Gastroesophageal sphincter (tissue), 4 donors: ENCODE results near the gene SRPX2. TPM values are rescaled to one million over a fixed set of nuclear protein-coding genes. Genes with fewer than 3 reads are reported as not detected.
A peak's percentile ranks its signal among the peaks of the same experiment; 100 is the strongest.

Experiments used
- ATAC-seq: fragments of 150-250 bp; one replicate; pipeline ENCODE4 v1.9.1; 2016; ENCODE audit warnings: mild to moderate bottlenecking, moderate library complexity
- H3K27ac ChIP-seq, 4 donors: fragments of 200-600 bp; sonication (generic) in 3 of 4; 1 replicate in 3 of 4; 2 replicates in 1 of 4; pipeline ENCODE4 v1.5.1; 2016 to 2019
- H3K27me3 ChIP-seq: fragments of 200-600 bp; sonication (generic); one replicate; pipeline ENCODE4 v1.5.1; 2019
- H3K36me3 ChIP-seq, 2 donors: fragments of 200-600 bp; sonication (generic); one replicate each; pipeline ENCODE4 v1.5.1; 2019; ENCODE audit warnings: control low read depth in 1 of 2
- H3K4me1 ChIP-seq, 3 donors: fragments of 200-600 bp; sonication (generic); 1 replicate in 2 of 3; 2 replicates in 1 of 3; pipeline ENCODE4 v1.5.1; 2016 to 2019; ENCODE audit warnings: control low read depth in 2 of 3
- H3K4me3 ChIP-seq, 2 donors: fragments of 200-600 bp; sonication (generic); one replicate each; pipeline ENCODE4 v1.5.1; 2019; ENCODE audit warnings: mild to moderate bottlenecking in 1 of 2, moderate library complexity in 1 of 2
- H3K9me3 ChIP-seq, 3 donors: fragments of 200-600 bp; sonication (generic); one replicate each; pipeline ENCODE4 v1.5.1; 2017 to 2019; ENCODE audit warnings: control low read depth in 2 of 3
- EP300 ChIP-seq: sonication (generic); formaldehyde crosslinking; IDR thresholded peaks from one replicate; pipeline ENCODE4 v1.6.1; 2017; ENCODE audit warnings: antibody characterized with exemption, mild to moderate bottlenecking
- POLR2A ChIP-seq, 2 donors: fragments of 450-650 bp; IDR thresholded peaks; one replicate each; pipeline ENCODE4 v1.6.1; 2017; ENCODE audit warnings: antibody characterized with exemption in 2 of 2, mild to moderate bottlenecking in 2 of 2, moderate library complexity in 1 of 2
- POLR2AphosphoS5 ChIP-seq: sonication (generic); formaldehyde crosslinking; IDR thresholded peaks from one replicate; pipeline ENCODE4 v1.6.1; 2017; ENCODE audit warnings: antibody characterized with exemption
- whole genome bisulfite sequencing, 2 donors: methylation state at CpG; one replicate each; pipeline ENCODE4 v1.1.5; 2018; ENCODE audit warnings: low coverage in 1 of 2; 5-methylcytosine and 5-hydroxymethylcytosine counted together
- total RNA-seq, 4 donors: library from RNA; depleted of rRNA; stranded (reverse); fragments of >200 nt; gene quantifications; one replicate each; pipeline ENCODE4 v1.1.0, GENCODE V29; 2016
- TF ChIP-seq, protein P1 (sequence below), 4 experiments: fragments of 200-600 bp in 2 of 4; fragments of 450-650 bp in 2 of 4; sonication (generic) in 1 of 4; IDR thresholded peaks; one replicate each; pipeline ENCODE4 v1.5.1; 2017 to 2019; ENCODE audit warnings: antibody characterized with exemption in 4 of 4, mild to moderate bottlenecking in 2 of 4, moderate library complexity in 2 of 4

The SRPX2 gene
- total RNA-seq, 4 donors from 2014 or later = 24.7 to 52.1 (median 39.7) TPM

DNA sequence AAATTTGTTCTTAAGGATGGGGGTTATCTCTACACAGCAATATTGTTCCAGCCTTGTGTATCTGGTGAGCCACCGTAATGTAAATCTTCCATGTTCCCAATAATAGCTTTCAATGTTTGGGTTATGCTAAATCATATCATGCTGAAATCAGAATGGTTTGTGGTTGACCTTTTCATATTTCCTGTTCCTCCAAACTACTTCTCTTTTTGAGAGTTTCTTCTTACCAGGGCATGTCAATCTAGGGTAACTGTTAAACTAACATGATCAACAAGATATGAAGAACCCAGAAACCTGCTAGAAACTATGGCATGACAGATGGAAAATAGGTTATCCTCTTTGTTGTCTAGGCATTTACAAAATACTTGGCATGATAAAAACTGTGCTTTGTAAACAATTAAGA lies 37.2 kb upstream of the SRPX2 start:
- TF ChIP-seq POLR2AphosphoS5 (no peak), EP300 (no peak), POLR2A (IDR thresholded peaks at IDR 0.05) (no peak)
- TF ChIP-seq, protein P1, sequence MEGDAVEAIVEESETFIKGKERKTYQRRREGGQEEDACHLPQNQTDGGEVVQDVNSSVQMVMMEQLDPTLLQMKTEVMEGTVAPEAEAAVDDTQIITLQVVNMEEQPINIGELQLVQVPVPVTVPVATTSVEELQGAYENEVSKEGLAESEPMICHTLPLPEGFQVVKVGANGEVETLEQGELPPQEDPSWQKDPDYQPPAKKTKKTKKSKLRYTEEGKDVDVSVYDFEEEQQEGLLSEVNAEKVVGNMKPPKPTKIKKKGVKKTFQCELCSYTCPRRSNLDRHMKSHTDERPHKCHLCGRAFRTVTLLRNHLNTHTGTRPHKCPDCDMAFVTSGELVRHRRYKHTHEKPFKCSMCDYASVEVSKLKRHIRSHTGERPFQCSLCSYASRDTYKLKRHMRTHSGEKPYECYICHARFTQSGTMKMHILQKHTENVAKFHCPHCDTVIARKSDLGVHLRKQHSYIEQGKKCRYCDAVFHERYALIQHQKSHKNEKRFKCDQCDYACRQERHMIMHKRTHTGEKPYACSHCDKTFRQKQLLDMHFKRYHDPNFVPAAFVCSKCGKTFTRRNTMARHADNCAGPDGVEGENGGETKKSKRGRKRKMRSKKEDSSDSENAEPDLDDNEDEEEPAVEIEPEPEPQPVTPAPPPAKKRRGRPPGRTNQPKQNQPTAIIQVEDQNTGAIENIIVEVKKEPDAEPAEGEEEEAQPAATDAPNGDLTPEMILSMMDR (IDR thresholded peaks at IDR 0.05) = no peak
- no peak for ATAC-seq
- Histone ChIP-seq H3K9me3 (no peaks in the 10 kb centered on the region), H3K4me1 (no peaks in the 10 kb centered on the region), H3K36me3 (no peaks in the 10 kb centered on the region), H3K27me3 (no peaks in the 10 kb centered on the region), H3K27ac (no peak overlapping the region), H3K4me3 (no peak overlapping the region)
- 71% methylated on average over 1 of the region's 1 CpG; no CpG with 5 or more reads in 1 of the 2 donors for WGBS, 2 donors

DNA sequence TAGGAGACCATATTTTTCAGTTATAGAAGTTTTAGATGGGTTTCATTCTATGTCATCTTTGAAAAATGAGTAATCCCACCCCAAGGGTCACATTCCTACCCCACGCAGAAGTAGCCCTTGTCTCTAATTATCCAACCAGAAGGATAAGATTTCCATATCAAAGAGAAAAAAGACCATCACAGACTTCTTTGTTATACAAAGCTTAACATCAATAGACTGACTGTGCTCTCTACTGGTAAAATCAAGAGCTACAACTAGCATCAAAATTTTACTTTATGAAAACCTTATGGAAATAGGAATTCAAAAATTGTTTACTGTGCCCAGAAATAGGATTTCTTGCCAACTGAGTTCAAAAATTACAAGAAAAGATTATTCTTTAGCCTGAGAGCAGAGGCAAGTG lies 34.4 kb upstream of the SRPX2 start:
- Histone ChIP-seq H3K27ac (no peak overlapping the region), H3K4me1 (no peaks in the 10 kb centered on the region), H3K9me3 (no peaks in the 10 kb centered on the region), H3K27me3 (no peaks in the 10 kb centered on the region), H3K4me3 (no peak overlapping the region), H3K36me3 (no peaks in the 10 kb centered on the region)
- 17 to 29% methylated on average over 1 of the region's 1 CpG for WGBS, 2 donors
- TF ChIP-seq, protein P1 (IDR thresholded peaks at IDR 0.05) = peak in 1 of 4 experiments; percentile 18
- no peak for TF ChIP-seq POLR2AphosphoS5
- no peak for TF ChIP-seq POLR2A (IDR thresholded peaks at IDR 0.05)
- ATAC-seq = no peak

DNA sequence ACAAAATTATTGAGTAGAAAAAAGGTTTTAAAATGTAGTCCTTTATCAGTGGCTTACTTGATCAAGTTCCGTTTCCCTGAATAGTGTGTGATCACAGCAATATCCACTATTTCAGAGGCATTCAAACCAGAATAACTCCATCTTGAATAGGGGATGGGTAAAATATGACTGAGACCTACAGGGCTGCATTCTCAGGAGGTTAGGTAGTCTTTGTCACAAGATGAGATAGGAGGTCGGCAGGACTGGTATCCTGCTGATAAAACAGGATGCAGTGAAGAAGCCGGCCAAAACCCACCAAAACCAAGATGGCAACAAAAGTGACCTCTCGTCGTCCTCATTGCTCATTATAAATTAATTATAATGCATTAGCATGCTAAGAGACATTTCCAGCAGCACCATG lies 32.0 kb upstream of the SRPX2 start:
- no peak overlapping the region for H3K4me3 ChIP-seq
- no peak for ATAC-seq
- 82 to 88% methylated on average over 3 to 4 of the region's 5 CpGs for WGBS, 2 donors
- H3K4me1 ChIP-seq = no peaks in the 10 kb centered on the region
- H3K27ac ChIP-seq = no peak overlapping the region
- H3K9me3 ChIP-seq = no peaks in the 10 kb centered on the region
- TF ChIP-seq POLR2AphosphoS5 (no peak), POLR2A (IDR thresholded peaks at IDR 0.05) (no peak), EP300 (no peak)
- TF ChIP-seq, protein P1 (IDR thresholded peaks at IDR 0.05) = no peak
- H3K27me3 ChIP-seq = no peaks in the 10 kb centered on the region
- H3K36me3 ChIP-seq = no peaks in the 10 kb centered on the region

DNA sequence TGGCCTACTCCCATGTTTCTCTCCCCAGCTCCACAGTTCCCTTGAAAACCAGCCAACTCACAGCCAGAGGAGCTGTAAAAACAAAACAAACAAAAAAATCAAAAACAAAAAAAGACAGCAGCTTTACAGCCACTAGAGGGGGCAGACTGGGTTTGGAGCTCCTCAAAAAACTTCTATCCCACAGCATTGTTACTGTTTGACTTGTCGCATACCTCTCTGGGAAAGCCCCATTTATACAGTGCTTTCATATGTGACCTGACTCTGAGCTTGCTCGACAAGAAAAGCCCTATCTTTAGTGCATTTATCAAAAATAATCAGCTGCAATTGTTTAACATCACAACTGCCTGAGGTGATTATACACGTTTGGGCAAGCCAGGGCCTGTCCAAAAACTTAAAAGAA lies 29.0 kb upstream of the SRPX2 start:
- no peak for ATAC-seq
- H3K4me1 ChIP-seq = no peaks in the 10 kb centered on the region
- 19 to 40% methylated on average over 1 to 2 of the region's 3 CpGs for WGBS, 2 donors
- no peaks in the 10 kb centered on the region for H3K27me3 ChIP-seq
- TF ChIP-seq POLR2AphosphoS5 = no peak
- TF ChIP-seq, protein P1 (IDR thresholded peaks at IDR 0.05) = peak in 2 of 4 experiments; percentile 8 to 36
- no peaks in the 10 kb centered on the region for H3K36me3 ChIP-seq
- no peak overlapping the region for H3K27ac ChIP-seq
- no peaks in the 10 kb centered on the region for H3K9me3 ChIP-seq
- no peak overlapping the region for H3K4me3 ChIP-seq

DNA sequence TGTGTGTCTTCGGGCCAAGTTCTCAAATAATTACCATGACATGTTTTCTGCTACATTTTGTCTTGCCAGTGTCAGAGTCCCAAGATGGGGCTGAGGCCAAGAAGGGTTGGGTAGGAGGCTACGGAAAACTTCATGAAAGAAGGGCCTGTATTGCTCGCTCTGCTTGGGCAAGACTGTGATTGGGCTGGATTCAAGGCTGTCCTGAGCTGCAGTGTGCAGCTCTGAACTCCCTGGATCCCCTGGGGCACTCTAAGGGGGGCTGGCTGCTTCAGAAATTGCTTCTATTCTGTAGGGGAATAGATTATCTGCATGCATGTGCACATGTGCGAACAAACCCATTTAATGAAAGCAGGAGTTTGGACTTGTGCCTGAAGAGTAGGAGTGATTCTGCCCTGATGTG lies 21.0 kb upstream of the SRPX2 start:
- no peaks in the 10 kb centered on the region for H3K36me3 ChIP-seq
- no peaks in the 10 kb centered on the region for H3K9me3 ChIP-seq
- TF ChIP-seq POLR2A (IDR thresholded peaks at IDR 0.05) (no peak), EP300 (no peak), POLR2AphosphoS5 (no peak)
- TF ChIP-seq, protein P1 (IDR thresholded peaks at IDR 0.05) = no peak
- no peak overlapping the region for H3K27ac ChIP-seq
- no peaks in the 10 kb centered on the region for H3K4me1 ChIP-seq
- no peak for ATAC-seq
- no peaks in the 10 kb centered on the region for H3K27me3 ChIP-seq
- no peak overlapping the region for H3K4me3 ChIP-seq
- 68% methylated on average over 2 of the region's 4 CpGs; no CpG with 5 or more reads in 1 of the 2 donors for WGBS, 2 donors
